Kidney epithelial cell (primary cell): Measurements from ENCODE around the gene SEMA5B. TPM values are rescaled to one million over a fixed set of nuclear protein-coding genes. Genes with fewer than 3 reads are reported as not detected.

ENCODE experiments used
- DNase-seq: peaks from one replicate; pipeline ENCODE4 v3.0.0-alpha.2; 2010; ENCODE audit warnings: low read depth
- H3K27me3 ChIP-seq: 2 replicates; pipeline ENCODE4 v1.6.0; 2011; ENCODE audit warnings: low read length; ENCODE audit not compliant: control insufficient read depth, insufficient read depth
- H3K36me3 ChIP-seq: 2 replicates; pipeline ENCODE4 v1.5.1; 2011; ENCODE audit warnings: low read length; ENCODE audit not compliant: control insufficient read depth, insufficient read depth
- H3K4me3 ChIP-seq: 2 replicates; pipeline ENCODE4 v1.5.1; 2011; ENCODE audit warnings: low read depth, mild to moderate bottlenecking, control low read depth, low read length
- total RNA-seq: library from RNA; depleted of rRNA; stranded (reverse); fragments of >200 nt; gene quantifications from 2 replicates; pipeline ENCODE4 v1.2.3, GENCODE V29; 2015
- TF ChIP-seq, protein P1 (sequence below): IDR thresholded peaks from 2 replicates; pipeline ENCODE4 v1.5.1; 2011; ENCODE audit warnings: mild to moderate bottlenecking, moderate library complexity, low read length, control low read depth, inconsistent platforms; ENCODE audit not compliant: insufficient read depth, poor library complexity, severe bottlenecking

SEMA5B gene
- total RNA-seq, 1 donor from 2014 or later = not detected

DNA sequence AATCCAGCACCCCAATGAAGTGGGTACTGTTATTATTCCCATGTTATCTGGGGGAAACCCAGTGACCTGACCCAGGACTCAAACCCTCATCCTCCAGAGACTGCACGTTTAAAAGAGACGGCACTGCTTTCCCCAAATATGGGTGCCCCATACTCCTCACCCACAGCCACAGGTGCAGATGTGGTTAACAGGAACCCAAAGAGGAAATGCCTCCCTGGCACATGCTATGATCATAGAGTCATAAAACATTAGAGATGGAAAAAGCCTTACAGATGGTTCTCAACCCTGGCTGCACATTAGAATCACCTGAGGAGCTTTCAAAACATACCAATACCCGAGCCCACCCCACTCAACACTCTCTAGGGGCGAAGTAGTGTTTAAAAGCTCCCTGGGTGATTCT, 111.5 kb downstream of the SEMA5B start:
- Histone ChIP-seq H3K4me3 (no peak overlapping the region), H3K36me3 (no peaks in the 10 kb centered on the region), H3K27me3 (peaks cover 34% of the 10 kb centered on the region)
- no peak for DNase-seq
- TF ChIP-seq, protein P1, sequence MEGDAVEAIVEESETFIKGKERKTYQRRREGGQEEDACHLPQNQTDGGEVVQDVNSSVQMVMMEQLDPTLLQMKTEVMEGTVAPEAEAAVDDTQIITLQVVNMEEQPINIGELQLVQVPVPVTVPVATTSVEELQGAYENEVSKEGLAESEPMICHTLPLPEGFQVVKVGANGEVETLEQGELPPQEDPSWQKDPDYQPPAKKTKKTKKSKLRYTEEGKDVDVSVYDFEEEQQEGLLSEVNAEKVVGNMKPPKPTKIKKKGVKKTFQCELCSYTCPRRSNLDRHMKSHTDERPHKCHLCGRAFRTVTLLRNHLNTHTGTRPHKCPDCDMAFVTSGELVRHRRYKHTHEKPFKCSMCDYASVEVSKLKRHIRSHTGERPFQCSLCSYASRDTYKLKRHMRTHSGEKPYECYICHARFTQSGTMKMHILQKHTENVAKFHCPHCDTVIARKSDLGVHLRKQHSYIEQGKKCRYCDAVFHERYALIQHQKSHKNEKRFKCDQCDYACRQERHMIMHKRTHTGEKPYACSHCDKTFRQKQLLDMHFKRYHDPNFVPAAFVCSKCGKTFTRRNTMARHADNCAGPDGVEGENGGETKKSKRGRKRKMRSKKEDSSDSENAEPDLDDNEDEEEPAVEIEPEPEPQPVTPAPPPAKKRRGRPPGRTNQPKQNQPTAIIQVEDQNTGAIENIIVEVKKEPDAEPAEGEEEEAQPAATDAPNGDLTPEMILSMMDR = no peak

DNA sequence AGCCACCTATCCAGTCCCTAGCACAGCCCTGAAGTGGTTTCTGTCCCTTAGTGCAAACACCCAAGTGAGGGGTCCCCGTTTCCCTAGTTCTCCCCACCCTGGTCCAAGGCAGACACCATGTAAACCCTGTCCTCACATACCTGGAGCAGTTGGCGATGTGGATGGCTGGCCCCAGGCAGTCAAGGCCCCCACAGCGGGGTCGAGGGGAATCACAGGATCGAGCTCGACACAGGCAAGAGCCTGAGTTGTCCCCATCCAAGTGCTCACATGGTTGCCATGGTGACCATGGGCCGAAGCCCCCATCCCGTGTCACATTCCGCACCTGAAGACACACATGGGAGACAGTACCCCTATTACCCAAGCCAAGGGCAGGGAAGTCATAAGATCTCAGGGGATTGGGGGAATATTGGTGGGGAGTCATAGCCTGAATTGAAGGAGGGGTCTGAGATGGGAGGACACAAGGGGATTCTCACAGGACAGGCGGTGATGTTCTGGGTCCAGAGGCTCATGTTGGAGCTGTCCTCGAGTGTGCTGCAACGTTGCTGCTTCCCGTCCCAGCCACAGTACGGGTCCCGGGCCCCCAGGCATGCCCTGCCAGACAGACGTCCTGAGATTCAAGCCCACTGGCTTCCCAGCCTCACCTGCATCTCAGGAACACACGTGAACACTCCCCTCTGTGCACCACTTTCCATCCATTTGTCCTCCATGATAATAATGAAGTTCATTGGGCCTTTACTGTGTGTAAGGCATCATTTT, 112.1 kb downstream of the SEMA5B start:
- Histone ChIP-seq H3K27me3 (peaks cover 32% of the 10 kb centered on the region), H3K4me3 (no peak overlapping the region), H3K36me3 (no peaks in the 10 kb centered on the region)
- TF ChIP-seq, protein P1 = no peak
- DNase-seq = no peak

DNA sequence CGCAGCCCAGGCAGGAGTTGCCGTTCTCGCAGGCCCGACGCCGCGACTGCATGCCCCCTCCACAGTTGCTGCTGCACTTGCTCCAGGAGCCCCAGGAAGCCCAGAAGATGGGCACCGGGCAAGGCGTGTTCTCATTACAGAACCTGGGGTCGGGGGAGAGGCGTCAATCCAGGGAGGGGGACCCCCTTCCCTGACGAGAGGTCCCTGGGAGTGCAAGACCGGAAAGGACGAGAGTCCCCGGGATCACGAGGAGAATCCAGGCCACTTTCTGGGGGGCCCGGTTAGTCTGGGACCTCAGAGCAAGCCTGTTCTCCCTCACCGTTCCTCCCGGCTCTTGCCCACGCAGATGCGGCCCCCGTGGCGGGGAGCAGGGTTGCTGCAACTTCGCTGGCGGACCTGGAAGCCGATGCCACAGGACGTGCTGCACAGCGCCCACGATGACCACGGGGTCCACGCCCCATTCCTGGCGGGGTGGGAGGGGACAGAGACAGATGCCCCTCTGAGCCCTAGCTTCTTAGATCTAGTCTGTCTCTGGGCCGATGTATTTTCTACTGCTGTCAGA, 113.9 kb downstream of the SEMA5B start:
- H3K36me3 ChIP-seq = no peaks in the 10 kb centered on the region
- peaks cover 32% of the 10 kb centered on the region for H3K27me3 ChIP-seq
- TF ChIP-seq, protein P1 = no peak

DNA sequence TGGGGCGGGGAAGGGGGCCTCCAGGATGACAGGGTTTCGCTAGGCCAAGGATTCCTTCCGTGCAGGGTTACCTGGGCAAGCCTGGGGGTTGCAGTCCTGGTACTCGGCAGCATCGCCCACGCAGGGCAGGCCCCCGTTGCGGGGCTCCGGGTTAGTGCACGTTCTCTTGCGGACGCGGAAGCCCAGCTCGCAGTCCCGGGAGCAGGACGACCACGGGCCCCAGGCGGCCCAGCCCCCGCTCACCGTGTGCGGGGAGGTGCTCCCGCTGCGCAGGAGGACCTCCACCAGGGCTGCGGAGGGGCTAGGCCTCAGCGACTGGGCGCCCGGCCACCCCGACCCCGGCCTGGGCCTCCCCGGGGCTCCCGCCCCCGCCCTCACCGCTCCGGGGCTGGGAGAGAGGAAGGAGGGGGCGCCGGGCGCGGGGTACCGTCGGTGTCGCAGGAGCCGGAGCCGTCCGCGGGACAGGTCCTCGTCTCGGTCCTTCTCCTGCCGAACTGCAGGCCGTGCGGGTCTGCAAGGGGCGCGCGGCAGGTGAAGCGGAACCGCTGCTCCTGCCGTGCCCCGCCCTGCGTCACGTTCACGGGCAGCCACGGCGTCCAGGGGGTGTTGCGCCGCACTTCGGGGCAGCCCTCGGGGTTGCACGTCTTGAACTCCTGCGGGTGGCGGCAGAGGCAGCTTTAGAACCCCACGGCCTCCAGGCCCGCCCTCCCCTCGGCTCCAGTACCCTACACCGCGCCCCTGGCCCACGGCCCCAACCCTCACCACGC, 114.6 kb downstream of the SEMA5B start:
- TF ChIP-seq, protein P1 = no peak
- DNase-seq = no peak
- H3K4me3 ChIP-seq = no peak overlapping the region
- peaks cover 32% of the 10 kb centered on the region for H3K27me3 ChIP-seq
- H3K36me3 ChIP-seq = no peaks in the 10 kb centered on the region

More for the DNA sequence above, 113.9 kb downstream of the SEMA5B start:
- H3K4me3 ChIP-seq = no peak overlapping the region
- no peak for DNase-seq

DNA sequence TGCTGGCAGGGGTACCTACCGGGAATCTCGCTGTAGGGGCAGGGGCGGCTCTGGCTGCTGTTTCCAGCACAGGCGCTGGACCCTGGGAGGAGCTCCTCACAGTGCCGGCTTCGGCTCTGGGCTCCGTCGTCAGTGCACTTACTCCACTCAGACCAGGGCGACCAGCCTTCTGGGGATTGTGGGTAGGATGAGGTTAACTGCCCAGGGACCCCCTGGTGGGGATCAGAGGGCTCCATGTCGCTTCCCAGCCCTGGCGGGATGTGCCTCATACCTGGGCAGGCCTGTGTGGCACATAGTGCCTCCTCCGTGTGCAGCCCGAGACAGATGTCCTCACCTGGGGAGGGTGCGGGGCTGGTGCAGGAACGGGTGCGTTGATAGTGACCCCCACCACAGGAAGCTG, 115.7 kb downstream of the SEMA5B start:
- no peaks in the 10 kb centered on the region for H3K36me3 ChIP-seq
- H3K27me3 ChIP-seq = peaks cover 32% of the 10 kb centered on the region
- no peak overlapping the region for H3K4me3 ChIP-seq
- TF ChIP-seq, protein P1 = no peak
- no peak for DNase-seq
